Astrocyte (in vitro differentiated cells and primary cell): ENCODE results near the gene TMEM31. TPM values are rescaled to one million over a fixed set of nuclear protein-coding genes. Genes with fewer than 3 reads are reported as not detected.

Experiments used
- DNase-seq: peaks from one replicate; pipeline ENCODE4 v3.0.0-alpha.2; 2010; ENCODE audit warnings: low read depth
- FAIRE-seq: peaks from 2 replicates; lab custom pipeline; 2011; peaks lifted over from hg19 to GRCh38; lab: Jason Lieb, UNC
- H2AFZ ChIP-seq: 2 replicates; pipeline ENCODE4 v1.6.0; 2012; ENCODE audit warnings: low read depth, low read length, inconsistent platforms
- H3K27ac ChIP-seq: 2 replicates; pipeline ENCODE4 v1.5.1; 2011; ENCODE audit warnings: low read depth, low read length, inconsistent platforms
- H3K27me3 ChIP-seq: 2 replicates; pipeline ENCODE4 v1.6.0; 2011; ENCODE audit warnings: low read length, inconsistent platforms; ENCODE audit not compliant: insufficient read depth
- H3K36me3 ChIP-seq: 2 replicates; pipeline ENCODE4 v1.5.1; 2011; ENCODE audit warnings: low read length, inconsistent platforms; ENCODE audit not compliant: insufficient read depth
- H3K4me1 ChIP-seq: 2 replicates; pipeline ENCODE4 v1.5.1; 2011; ENCODE audit warnings: low read length, inconsistent platforms; ENCODE audit not compliant: insufficient read depth
- H3K4me2 ChIP-seq: 2 replicates; pipeline ENCODE4 v1.6.0; 2012; ENCODE audit warnings: low read length, inconsistent platforms
- H3K4me3 ChIP-seq: 2 replicates; pipeline ENCODE4 v1.5.1; 2011; ENCODE audit warnings: low read depth, mild to moderate bottlenecking, low read length, inconsistent platforms; ENCODE audit not compliant: insufficient read depth
- H3K79me2 ChIP-seq: 2 replicates; pipeline ENCODE4 v1.6.0; 2012; ENCODE audit warnings: mild to moderate bottlenecking, low read length, inconsistent platforms; ENCODE audit not compliant: insufficient read depth
- H3K9ac ChIP-seq: 2 replicates; pipeline ENCODE4 v1.6.0; 2012; ENCODE audit warnings: mild to moderate bottlenecking, low read length, inconsistent platforms
- H3K9me3 ChIP-seq: 2 replicates; pipeline ENCODE4 v1.5.1; 2012; ENCODE audit warnings: low read depth, mild to moderate bottlenecking, low read length, inconsistent platforms; ENCODE audit not compliant: insufficient read depth
- H4K20me1 ChIP-seq: 2 replicates; pipeline ENCODE4 v1.6.0; 2012; ENCODE audit warnings: low read length, inconsistent platforms; ENCODE audit not compliant: insufficient read depth
- H3K27ac Mint-ChIP-seq: one replicate; pipeline ENCODE4 v1.8.0; 2021; ENCODE audit warnings: mild to moderate bottlenecking, mixed read lengths; ENCODE audit not compliant: unreplicated experiment
- H3K27me3 Mint-ChIP-seq: one replicate; pipeline ENCODE4 v1.8.0; 2021; ENCODE audit warnings: low read depth, mixed read lengths; ENCODE audit not compliant: unreplicated experiment
- H3K36me3 Mint-ChIP-seq: one replicate; pipeline ENCODE4 v1.8.0; 2021; ENCODE audit warnings: low read depth, mixed read lengths; ENCODE audit not compliant: unreplicated experiment
- H3K4me1 Mint-ChIP-seq: one replicate; pipeline ENCODE4 v1.8.0; 2021; ENCODE audit warnings: low read depth, mixed read lengths; ENCODE audit not compliant: unreplicated experiment
- H3K4me3 Mint-ChIP-seq: one replicate; pipeline ENCODE4 v1.8.0; 2021; ENCODE audit warnings: mild to moderate bottlenecking, moderate library complexity, mixed read lengths; ENCODE audit not compliant: unreplicated experiment
- H3K9me3 Mint-ChIP-seq: one replicate; pipeline ENCODE4 v1.8.0; 2021; ENCODE audit warnings: mild to moderate bottlenecking, mixed read lengths; ENCODE audit not compliant: unreplicated experiment
- EZH2 ChIP-seq: IDR thresholded peaks from 2 replicates; pipeline ENCODE4 v1.6.1; 2012; ENCODE audit warnings: mild to moderate bottlenecking, low read length, inconsistent platforms; ENCODE audit not compliant: insufficient read depth
- total RNA-seq: library from RNA; stranded (reverse); gene quantifications from 2 replicates; pipeline ENCODE4 v1.2.1, GENCODE V29; 2021
- TF ChIP-seq, protein P1 (sequence below): IDR thresholded peaks from 2 replicates; pipeline ENCODE4 v1.5.1; 2011; ENCODE audit warnings: low read depth, mild to moderate bottlenecking, inconsistent platforms, low read length, moderate library complexity; ENCODE audit not compliant: insufficient read depth

Gene TMEM31
- total RNA-seq, 1 donor from 2014 or later: 0.43 TPM

- H3K36me3 ChIP-seq: no peaks in the 10 kb centered on the region
- peak; percentile 86 for DNase-seq
- peak overlapping the region; percentile 14 for H3K9ac ChIP-seq
- no peaks in the 10 kb centered on the region for H3K27me3 ChIP-seq
- no peaks in the 10 kb centered on the region for H3K27me3 Mint-ChIP-seq
- no peak for TF ChIP-seq EZH2
- TF ChIP-seq, protein P1, sequence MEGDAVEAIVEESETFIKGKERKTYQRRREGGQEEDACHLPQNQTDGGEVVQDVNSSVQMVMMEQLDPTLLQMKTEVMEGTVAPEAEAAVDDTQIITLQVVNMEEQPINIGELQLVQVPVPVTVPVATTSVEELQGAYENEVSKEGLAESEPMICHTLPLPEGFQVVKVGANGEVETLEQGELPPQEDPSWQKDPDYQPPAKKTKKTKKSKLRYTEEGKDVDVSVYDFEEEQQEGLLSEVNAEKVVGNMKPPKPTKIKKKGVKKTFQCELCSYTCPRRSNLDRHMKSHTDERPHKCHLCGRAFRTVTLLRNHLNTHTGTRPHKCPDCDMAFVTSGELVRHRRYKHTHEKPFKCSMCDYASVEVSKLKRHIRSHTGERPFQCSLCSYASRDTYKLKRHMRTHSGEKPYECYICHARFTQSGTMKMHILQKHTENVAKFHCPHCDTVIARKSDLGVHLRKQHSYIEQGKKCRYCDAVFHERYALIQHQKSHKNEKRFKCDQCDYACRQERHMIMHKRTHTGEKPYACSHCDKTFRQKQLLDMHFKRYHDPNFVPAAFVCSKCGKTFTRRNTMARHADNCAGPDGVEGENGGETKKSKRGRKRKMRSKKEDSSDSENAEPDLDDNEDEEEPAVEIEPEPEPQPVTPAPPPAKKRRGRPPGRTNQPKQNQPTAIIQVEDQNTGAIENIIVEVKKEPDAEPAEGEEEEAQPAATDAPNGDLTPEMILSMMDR: no peak
- no peak overlapping the region for H2AFZ ChIP-seq
- H3K36me3 Mint-ChIP-seq: no peaks in the 10 kb centered on the region
- no peak overlapping the region for H3K4me3 ChIP-seq
- no peak overlapping the region for H3K4me3 Mint-ChIP-seq
- H3K9me3 Mint-ChIP-seq: no peaks in the 10 kb centered on the region
- no peaks in the 10 kb centered on the region for H3K9me3 ChIP-seq
- peaks cover 9% of the 10 kb centered on the region for H3K4me1 ChIP-seq
- no peaks in the 10 kb centered on the region for H4K20me1 ChIP-seq
- FAIRE-seq: peak; percentile 97
- H3K4me1 Mint-ChIP-seq: peaks cover 7% of the 10 kb centered on the region
- H3K27ac ChIP-seq: peak overlapping the region; percentile 38
- H3K79me2 ChIP-seq: no peaks in the 10 kb centered on the region
- no peak overlapping the region for H3K27ac Mint-ChIP-seq
- H3K4me2 ChIP-seq: peak overlapping the region; percentile 36
Observed at GRCh38 chrX:103716962-103717361, 6.3 kb downstream of the TMEM31 start.

- H3K9me3 Mint-ChIP-seq: no peaks in the 10 kb centered on the region
- no peaks in the 10 kb centered on the region for H3K27me3 Mint-ChIP-seq
- FAIRE-seq (peak; percentile 20), DNase-seq (no peak)
- no peak overlapping the region for H3K27ac ChIP-seq
- no peak overlapping the region for H3K4me3 ChIP-seq
- TF ChIP-seq EZH2: no peak
- TF ChIP-seq, protein P1: no peak
- H3K27ac Mint-ChIP-seq: no peak overlapping the region
- H4K20me1 ChIP-seq: no peaks in the 10 kb centered on the region
- H3K4me1 Mint-ChIP-seq: peaks cover 7% of the 10 kb centered on the region
- no peak overlapping the region for H3K9ac ChIP-seq
- H3K36me3 Mint-ChIP-seq: no peaks in the 10 kb centered on the region
- no peak overlapping the region for H3K4me2 ChIP-seq
- H3K4me3 Mint-ChIP-seq: no peak overlapping the region
- H3K79me2 ChIP-seq: no peaks in the 10 kb centered on the region
- no peaks in the 10 kb centered on the region for H3K36me3 ChIP-seq
- H2AFZ ChIP-seq: no peak overlapping the region
- no peaks in the 10 kb centered on the region for H3K9me3 ChIP-seq
- no peaks in the 10 kb centered on the region for H3K27me3 ChIP-seq
- H3K4me1 ChIP-seq: peaks cover 9% of the 10 kb centered on the region
Observed at GRCh38 chrX:103718120-103718519, 7.4 kb downstream of the TMEM31 start.

DNA sequence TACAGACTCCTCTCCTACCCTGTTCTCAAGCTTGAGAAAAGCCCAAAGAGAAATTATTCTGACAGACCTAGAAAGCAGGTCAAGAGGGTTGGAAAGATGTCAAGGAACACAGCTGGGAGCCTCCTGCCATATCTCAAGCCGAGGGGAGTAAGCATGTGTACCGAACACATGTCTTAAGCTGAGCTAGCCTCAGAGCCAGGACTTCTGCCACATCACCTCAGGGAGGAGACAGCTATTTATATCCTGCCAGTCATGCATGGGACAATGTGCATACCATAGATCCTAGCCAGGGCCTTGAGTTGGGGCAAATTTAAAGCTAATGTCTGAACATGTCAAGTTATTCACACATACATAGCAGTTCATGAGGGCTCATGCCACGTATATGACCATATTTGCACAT lies 11.8 kb downstream of the TMEM31 start:
- H3K27ac ChIP-seq: no peak overlapping the region
- H3K27me3 Mint-ChIP-seq: peaks cover 6% of the 10 kb centered on the region
- H3K27ac Mint-ChIP-seq: no peak overlapping the region
- H3K9me3 ChIP-seq: no peaks in the 10 kb centered on the region
- H3K79me2 ChIP-seq: no peaks in the 10 kb centered on the region
- no peaks in the 10 kb centered on the region for H3K4me1 Mint-ChIP-seq
- no peaks in the 10 kb centered on the region for H3K9me3 Mint-ChIP-seq
- H3K36me3 ChIP-seq: no peaks in the 10 kb centered on the region
- no peaks in the 10 kb centered on the region for H4K20me1 ChIP-seq
- DNase-seq: peak; percentile 41
- FAIRE-seq: no peak
- TF ChIP-seq EZH2: no peak
- TF ChIP-seq, protein P1: no peak
- no peak overlapping the region for H3K4me2 ChIP-seq
- no peaks in the 10 kb centered on the region for H3K4me1 ChIP-seq
- no peak overlapping the region for H3K4me3 ChIP-seq
- no peak overlapping the region for H3K9ac ChIP-seq
- no peak overlapping the region for H2AFZ ChIP-seq
- no peaks in the 10 kb centered on the region for H3K27me3 ChIP-seq
- H3K4me3 Mint-ChIP-seq: no peak overlapping the region
- no peaks in the 10 kb centered on the region for H3K36me3 Mint-ChIP-seq
